GM18511 (cell line): ENCODE data around the gene CARMIL1.
"Not testable (repeated sequence)": the region's sequence is repeated elsewhere in the genome, so short reads cannot be mapped to it uniquely, and the experiment has no call there.

Source experiments
- ATAC-seq: cut with Tn5 transposase; IDR thresholded peaks from one replicate; pipeline ENCODE4 v1.9.1; 2021; ENCODE audit warnings: mild to moderate bottlenecking, moderate library complexity; ENCODE audit not compliant: unreplicated experiment

Gene CARMIL1

GRCh38 chr6:25434921-25435320 lies 155.7 kb downstream of the CARMIL1 start:
- ATAC-seq: no peak

- no peak for ATAC-seq
These were observed 156.3 kb downstream of the CARMIL1 start for GRCh38 chr6:25435416-25435985.

GRCh38 chr6:25436760-25437159 lies 157.6 kb downstream of the CARMIL1 start:
- ATAC-seq: no peak

GRCh38 chr6:25439368-25439767 lies 160.2 kb downstream of the CARMIL1 start:
- no peak for ATAC-seq

GRCh38 chr6:25441663-25442270 lies 162.6 kb downstream of the CARMIL1 start:
- ATAC-seq: no peak

GRCh38 chr6:25442898-25443297 lies 163.7 kb downstream of the CARMIL1 start:
- no peak for ATAC-seq

- not testable (repeated sequence) for ATAC-seq
These were observed 165.3 kb downstream of the CARMIL1 start for GRCh38 chr6:25444521-25444920.

- ATAC-seq: no peak
These were observed 167.8 kb downstream of the CARMIL1 start for GRCh38 chr6:25446830-25447569.

GRCh38 chr6:25447570-25447929 lies 168.4 kb downstream of the CARMIL1 start:
- ATAC-seq: no peak

- no peak for ATAC-seq
These were observed 169.9 kb downstream of the CARMIL1 start for GRCh38 chr6:25448965-25449538.

- no peak for ATAC-seq
These were observed 170.6 kb downstream of the CARMIL1 start for GRCh38 chr6:25449774-25450173.

GRCh38 chr6:25450469-25451198 lies 171.5 kb downstream of the CARMIL1 start:
- no peak for ATAC-seq

GRCh38 chr6:25452031-25452430 lies 172.9 kb downstream of the CARMIL1 start:
- no peak for ATAC-seq

- ATAC-seq: no peak
These were observed 174.1 kb downstream of the CARMIL1 start for GRCh38 chr6:25453288-25453687.

GRCh38 chr6:25454136-25454535 lies 175.0 kb downstream of the CARMIL1 start:
- ATAC-seq: no peak

GRCh38 chr6:25456249-25457040 lies 177.3 kb downstream of the CARMIL1 start:
- ATAC-seq: no peak

- ATAC-seq: no peak
These were observed 178.3 kb downstream of the CARMIL1 start for GRCh38 chr6:25457516-25457915.

GRCh38 chr6:25458485-25458884 lies 179.3 kb downstream of the CARMIL1 start:
- no peak for ATAC-seq

GRCh38 chr6:25462235-25462897 lies 183.2 kb downstream of the CARMIL1 start:
- ATAC-seq: no peak

- no peak for ATAC-seq
These were observed 184.3 kb downstream of the CARMIL1 start for GRCh38 chr6:25463441-25463840.
